ENCODE results near the gene STK39. TPM values are rescaled to one million over a fixed set of nuclear protein-coding genes. Genes with fewer than 3 reads are reported as not detected.

The STK39 gene
- total and polyA plus RNA-seq, 2 donors (not counting 1 experiment from before 2014, with no cell fraction given), result 16.7 to 30.1 TPM

- Histone ChIP-seq H3K4me1 (ENCODE audit: control insufficient read depth, extremely low read depth, insufficient read depth, low read length) (no peaks in the 10 kb centered on the region), H3K79me2 (ENCODE audit: control insufficient read depth, insufficient read depth, low read length) (no peaks in the 10 kb centered on the region), H3K9me3 (ENCODE audit: control insufficient read depth, insufficient read depth, low read depth, low read length) (no peaks in the 10 kb centered on the region), H3K4me2 (ENCODE audit: extremely low read depth, insufficient read depth, low read length) (no peak overlapping the region), H3K27me3 (ENCODE audit: control insufficient read depth, insufficient read depth, low read length) (no peaks in the 10 kb centered on the region), H3K27ac (ENCODE audit: insufficient read depth, low read length) (no peak overlapping the region), H3K4me3 (replicated peaks in 1 of 4; ENCODE audit: control extremely low read depth in 1 of 4, insufficient read depth in 1 of 4, low read depth in 3 of 4, low read length in 4 of 4) (no peak overlapping the region), H3K9ac (ENCODE audit: insufficient read depth, low read length) (no peak overlapping the region), H4K20me1 (ENCODE audit: control insufficient read depth, extremely low read depth, insufficient read depth, low read length) (no peaks in the 10 kb centered on the region), H3K36me3 (ENCODE audit: control insufficient read depth, insufficient read depth, low read length) (no peaks in the 10 kb centered on the region), H2AFZ (ENCODE audit: low read length) (no peak overlapping the region)
- DNase-seq (ENCODE audit: low read depth in 2 of 2), result peak in 1 of 2 donors; percentile 36
- no peak for TF ChIP-seq EZH2 (IDR thresholded peaks at IDR 0.05; ENCODE audit: low read length, missing control alignments)
These were observed 304.9 kb downstream of the STK39 start for GRCh38 chr2:167942366-167943081.

GRCh38 chr2:167941604-167942003, 305.8 kb downstream of the STK39 start:
- no peak overlapping the region for H2AFZ ChIP-seq (ENCODE audit: low read length)
- no peaks in the 10 kb centered on the region for H4K20me1 ChIP-seq (ENCODE audit: control insufficient read depth, extremely low read depth, insufficient read depth, low read length)
- H3K4me1 ChIP-seq (ENCODE audit: control insufficient read depth, extremely low read depth, insufficient read depth, low read length), result no peaks in the 10 kb centered on the region
- no peaks in the 10 kb centered on the region for H3K9me3 ChIP-seq (ENCODE audit: control insufficient read depth, insufficient read depth, low read depth, low read length)
- H3K4me3 ChIP-seq (replicated peaks in 1 of 4; ENCODE audit: control extremely low read depth in 1 of 4, insufficient read depth in 1 of 4, low read depth in 3 of 4, low read length in 4 of 4), result no peak overlapping the region
- no peaks in the 10 kb centered on the region for H3K27me3 ChIP-seq (ENCODE audit: control insufficient read depth, insufficient read depth, low read length)
- H3K36me3 ChIP-seq (ENCODE audit: control insufficient read depth, insufficient read depth, low read length), result no peaks in the 10 kb centered on the region
- no peak overlapping the region for H3K27ac ChIP-seq (ENCODE audit: insufficient read depth, low read length)
- no peak overlapping the region for H3K9ac ChIP-seq (ENCODE audit: insufficient read depth, low read length)
- no peak overlapping the region for H3K4me2 ChIP-seq (ENCODE audit: extremely low read depth, insufficient read depth, low read length)
- DNase-seq (ENCODE audit: low read depth in 2 of 2), result no peak
- TF ChIP-seq CTCF (conservative IDR thresholded peaks at IDR 0.05 in 1 of 2, IDR thresholded peaks at IDR 0.05 in 1 of 2; ENCODE audit: low read depth in 1 of 2, low read length in 2 of 2) (no peak), EZH2 (IDR thresholded peaks at IDR 0.05; ENCODE audit: low read length, missing control alignments) (no peak)
- no peaks in the 10 kb centered on the region for H3K79me2 ChIP-seq (ENCODE audit: control insufficient read depth, insufficient read depth, low read length)

- Histone ChIP-seq H3K36me3 (ENCODE audit: control insufficient read depth, insufficient read depth, low read length) (no peaks in the 10 kb centered on the region), H3K27ac (ENCODE audit: insufficient read depth, low read length) (no peak overlapping the region), H3K9ac (ENCODE audit: insufficient read depth, low read length) (no peak overlapping the region), H3K4me2 (ENCODE audit: extremely low read depth, insufficient read depth, low read length) (no peak overlapping the region), H3K9me3 (ENCODE audit: control insufficient read depth, insufficient read depth, low read depth, low read length) (no peaks in the 10 kb centered on the region), H4K20me1 (ENCODE audit: control insufficient read depth, extremely low read depth, insufficient read depth, low read length) (no peaks in the 10 kb centered on the region), H3K4me1 (ENCODE audit: control insufficient read depth, extremely low read depth, insufficient read depth, low read length) (no peaks in the 10 kb centered on the region), H3K27me3 (ENCODE audit: control insufficient read depth, insufficient read depth, low read length) (no peaks in the 10 kb centered on the region), H2AFZ (ENCODE audit: low read length) (no peak overlapping the region), H3K79me2 (ENCODE audit: control insufficient read depth, insufficient read depth, low read length) (no peaks in the 10 kb centered on the region), H3K4me3 (replicated peaks in 1 of 4; ENCODE audit: control extremely low read depth in 1 of 4, insufficient read depth in 1 of 4, low read depth in 3 of 4, low read length in 4 of 4) (no peak overlapping the region)
- TF ChIP-seq CTCF (conservative IDR thresholded peaks at IDR 0.05 in 1 of 2, IDR thresholded peaks at IDR 0.05 in 1 of 2; ENCODE audit: low read depth in 1 of 2, low read length in 2 of 2) (no peak), EZH2 (IDR thresholded peaks at IDR 0.05; ENCODE audit: low read length, missing control alignments) (no peak)
- DNase-seq (ENCODE audit: low read depth in 2 of 2), result no peak
These were observed 306.5 kb downstream of the STK39 start for GRCh38 chr2:167940734-167941507.

Measured in fibroblast of lung (primary cell).